ENCODE measurements around the gene IFNL3.
"Not testable (repeated sequence)": the region's sequence is repeated elsewhere in the genome, so short reads cannot be mapped to it uniquely, and the experiment has no call there.

Gene IFNL3
- total RNA-seq: 0 reads per million in 2 donors

GRCh38 chr19:39244410-39245100, at the start of gene IFNL3:
Gene IFNL3 (minus strand): TSS chr19:39245006. CDS start chr19:39244967, 39 bp downstream.
- DNase-seq: not testable (repeated sequence)

- DNase-seq: no peak
Measured at GRCh38 chr19:39293394-39293793, 48.6 kb upstream of the IFNL3 start.

- DNase-seq: no peak
Measured at GRCh38 chr19:39284032-39284431, 39.2 kb upstream of the IFNL3 start.

- no peak for DNase-seq
Measured at GRCh38 chr19:39282021-39282420, 37.2 kb upstream of the IFNL3 start.

GRCh38 chr19:39277598-39277997, 32.8 kb upstream of the IFNL3 start:
- no peak for DNase-seq

GRCh38 chr19:39276740-39277139, 31.9 kb upstream of the IFNL3 start:
- no peak for DNase-seq

- DNase-seq: no peak
Measured at GRCh38 chr19:39275578-39275977, 30.8 kb upstream of the IFNL3 start.

GRCh38 chr19:39273859-39274258, 29.1 kb upstream of the IFNL3 start:
- DNase-seq: not testable (repeated sequence)

- no peak for DNase-seq
Measured at GRCh38 chr19:39270036-39270871, 25.4 kb upstream of the IFNL3 start.

GRCh38 chr19:39269369-39269768, 24.6 kb upstream of the IFNL3 start:
- not testable (repeated sequence) for DNase-seq

- not testable (repeated sequence) for DNase-seq
Measured at GRCh38 chr19:39268531-39269223, 23.9 kb upstream of the IFNL3 start.

GRCh38 chr19:39268085-39268484, 23.3 kb upstream of the IFNL3 start, which contains the start of gene IFNL2:
Gene IFNL2 (plus strand): TSS chr19:39268396. CDS start chr19:39268569, 173 bp downstream.
- DNase-seq: not testable (repeated sequence)

- no peak for DNase-seq
Measured at GRCh38 chr19:39265321-39265916, 20.6 kb upstream of the IFNL3 start.

GRCh38 chr19:39264306-39265290, 19.8 kb upstream of the IFNL3 start:
- DNase-seq: no peak

GRCh38 chr19:39263912-39264305, 19.1 kb upstream of the IFNL3 start:
- DNase-seq: no peak

- DNase-seq: no peak
Measured at GRCh38 chr19:39262496-39262895, 17.7 kb upstream of the IFNL3 start.

GRCh38 chr19:39261704-39262103, 16.9 kb upstream of the IFNL3 start:
- DNase-seq: no peak

GRCh38 chr19:39257227-39257626, 12.4 kb upstream of the IFNL3 start:
- no peak for DNase-seq

- DNase-seq: no peak
Measured at GRCh38 chr19:39254531-39255345, 9.9 kb upstream of the IFNL3 start.

- DNase-seq: no peak
Measured at GRCh38 chr19:39253374-39254149, 8.8 kb upstream of the IFNL3 start.
